DOHH2 (cell line): Measurements from ENCODE around the gene TRERF1.

Experiments
- H3F3A ChIP-seq: fragments of 200-600 bp; sonication (generic), shearing (Covaris generic); 2 replicates; pipeline ENCODE4 v1.6.0; 2016; ENCODE audit warnings: antibody characterized with exemption, mild to moderate bottlenecking; ENCODE audit not compliant: control insufficient read depth, insufficient read depth
- H3K27ac ChIP-seq: fragments of 200-600 bp; sonication (generic); 2 replicates; pipeline ENCODE4 v1.5.1; 2014; ENCODE audit warnings: low read depth, mild to moderate bottlenecking, low read length, moderate library complexity
- H3K27me3 ChIP-seq: fragments of 200-600 bp; sonication (generic); 2 replicates; pipeline ENCODE4 v1.6.1; 2014; ENCODE audit warnings: mild to moderate bottlenecking, low read length, mixed read lengths; ENCODE audit not compliant: control insufficient read depth
- H3K36me3 ChIP-seq: fragments of 200-600 bp; sonication (generic); 2 replicates; pipeline ENCODE4 v1.6.1; 2014; ENCODE audit warnings: mild to moderate bottlenecking, low read length, moderate library complexity, mixed read lengths; ENCODE audit not compliant: control insufficient read depth
- H3K4me1 ChIP-seq: fragments of 200-600 bp; sonication (generic); 2 replicates; pipeline ENCODE4 v1.6.1; 2014; ENCODE audit warnings: mild to moderate bottlenecking, low read length, mixed read lengths; ENCODE audit not compliant: control insufficient read depth
- H3K4me2 ChIP-seq: fragments of 200-600 bp; sonication (generic); 2 replicates; pipeline ENCODE4 v1.6.0; 2014; ENCODE audit warnings: mild to moderate bottlenecking, low read length, moderate library complexity
- H3K4me3 ChIP-seq: fragments of 200-600 bp; sonication (generic); 2 replicates; pipeline ENCODE4 v1.5.1; 2014; ENCODE audit warnings: mild to moderate bottlenecking, low read length, mixed read lengths
- H3K79me2 ChIP-seq: fragments of 200-600 bp; sonication (generic); 2 replicates; pipeline ENCODE4 v1.6.1; 2014; ENCODE audit warnings: mild to moderate bottlenecking, low read length, mixed read lengths; ENCODE audit not compliant: control insufficient read depth
- H3K9me2 ChIP-seq: fragments of 200-600 bp; sonication (generic); replicated peaks from 2 replicates; pipeline ENCODE4 v1.6.1; 2014; ENCODE audit warnings: mild to moderate bottlenecking, low read length, mixed read lengths; ENCODE audit not compliant: control insufficient read depth
- H3K9me3 ChIP-seq: fragments of 200-600 bp; sonication (generic); 2 replicates; pipeline ENCODE4 v1.6.1; 2014; ENCODE audit warnings: antibody characterized with exemption, low read length, mixed read lengths; ENCODE audit not compliant: control insufficient read depth, insufficient read depth
- H4K20me1 ChIP-seq: fragments of 200-600 bp; sonication (generic); 2 replicates; pipeline ENCODE4 v1.6.0; 2014; ENCODE audit warnings: low read depth, mild to moderate bottlenecking, antibody characterized with exemption, low read length, moderate library complexity; ENCODE audit not compliant: control insufficient read depth, insufficient read depth
- EZH2phosphoT487 ChIP-seq: fragments of 200-600 bp; sonication (generic); IDR thresholded peaks from 2 replicates; pipeline ENCODE4 v1.6.1; 2017; ENCODE audit warnings: borderline replicate concordance, mild to moderate bottlenecking, antibody characterized with exemption, low read length, moderate library complexity, mixed read lengths
- TF ChIP-seq, protein P1 (sequence below): fragments of 200-600 bp; sonication (generic); IDR thresholded peaks from one replicate; pipeline ENCODE4 v1.5.1; 2014; ENCODE audit warnings: antibody characterized with exemption, mild to moderate bottlenecking, low read depth, low read length; ENCODE audit not compliant: poor library complexity, severe bottlenecking

The TRERF1 gene

DNA sequence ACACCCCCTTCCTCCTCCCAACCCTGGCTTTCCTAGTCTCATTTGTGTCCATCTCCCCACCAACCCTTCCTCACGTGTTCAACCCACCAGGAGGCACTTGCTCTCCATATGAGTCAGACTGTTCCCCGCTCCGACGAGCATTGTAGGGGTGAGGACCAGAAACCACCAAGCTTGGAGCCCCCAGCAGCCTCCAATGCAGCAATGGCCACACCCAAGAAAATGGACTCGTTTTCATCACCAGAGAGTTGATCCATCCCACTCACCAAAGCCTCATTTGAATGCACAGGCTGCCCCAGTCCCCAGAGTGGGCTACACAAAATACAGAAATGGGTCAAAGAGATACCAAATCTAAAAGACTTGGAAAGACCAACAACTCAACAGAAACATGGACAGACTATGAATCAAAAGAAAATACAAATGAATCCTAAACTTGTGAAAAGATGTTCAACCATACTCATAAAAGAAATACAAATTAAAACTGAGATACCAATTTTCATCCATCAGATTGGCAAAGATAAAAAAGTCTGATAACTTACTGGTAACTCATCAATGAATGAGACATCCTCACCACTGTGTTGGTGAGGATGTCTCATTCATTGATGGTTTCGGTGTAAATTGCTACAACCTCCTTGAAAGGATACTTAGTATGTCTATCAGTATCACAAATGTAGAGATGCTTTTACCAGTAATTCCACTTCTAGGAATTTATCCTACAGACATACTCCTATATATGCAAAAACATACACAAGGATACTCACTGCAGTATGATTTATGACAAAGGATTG, 68.1 kb downstream of the TRERF1 start:
- no peaks in the 10 kb centered on the region for H3K27me3 ChIP-seq
- H3K4me1 ChIP-seq: peaks cover 5% of the 10 kb centered on the region
- no peaks in the 10 kb centered on the region for H3K9me3 ChIP-seq
- H3K36me3 ChIP-seq: peaks cover under 1% of the 10 kb centered on the region
- no peaks in the 10 kb centered on the region for H3F3A ChIP-seq
- no peak overlapping the region for H3K4me3 ChIP-seq
- no peak overlapping the region for H3K4me2 ChIP-seq
- H3K9me2 ChIP-seq: no peaks in the 10 kb centered on the region
- peaks cover 88% of the 10 kb centered on the region for H3K79me2 ChIP-seq
- no peak for TF ChIP-seq EZH2phosphoT487
- TF ChIP-seq, protein P1, sequence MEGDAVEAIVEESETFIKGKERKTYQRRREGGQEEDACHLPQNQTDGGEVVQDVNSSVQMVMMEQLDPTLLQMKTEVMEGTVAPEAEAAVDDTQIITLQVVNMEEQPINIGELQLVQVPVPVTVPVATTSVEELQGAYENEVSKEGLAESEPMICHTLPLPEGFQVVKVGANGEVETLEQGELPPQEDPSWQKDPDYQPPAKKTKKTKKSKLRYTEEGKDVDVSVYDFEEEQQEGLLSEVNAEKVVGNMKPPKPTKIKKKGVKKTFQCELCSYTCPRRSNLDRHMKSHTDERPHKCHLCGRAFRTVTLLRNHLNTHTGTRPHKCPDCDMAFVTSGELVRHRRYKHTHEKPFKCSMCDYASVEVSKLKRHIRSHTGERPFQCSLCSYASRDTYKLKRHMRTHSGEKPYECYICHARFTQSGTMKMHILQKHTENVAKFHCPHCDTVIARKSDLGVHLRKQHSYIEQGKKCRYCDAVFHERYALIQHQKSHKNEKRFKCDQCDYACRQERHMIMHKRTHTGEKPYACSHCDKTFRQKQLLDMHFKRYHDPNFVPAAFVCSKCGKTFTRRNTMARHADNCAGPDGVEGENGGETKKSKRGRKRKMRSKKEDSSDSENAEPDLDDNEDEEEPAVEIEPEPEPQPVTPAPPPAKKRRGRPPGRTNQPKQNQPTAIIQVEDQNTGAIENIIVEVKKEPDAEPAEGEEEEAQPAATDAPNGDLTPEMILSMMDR: no peak
- H3K27ac ChIP-seq: no peak overlapping the region
- peaks cover 4% of the 10 kb centered on the region; the same call in 1 of the 2 replicates for H4K20me1 ChIP-seq

DNA sequence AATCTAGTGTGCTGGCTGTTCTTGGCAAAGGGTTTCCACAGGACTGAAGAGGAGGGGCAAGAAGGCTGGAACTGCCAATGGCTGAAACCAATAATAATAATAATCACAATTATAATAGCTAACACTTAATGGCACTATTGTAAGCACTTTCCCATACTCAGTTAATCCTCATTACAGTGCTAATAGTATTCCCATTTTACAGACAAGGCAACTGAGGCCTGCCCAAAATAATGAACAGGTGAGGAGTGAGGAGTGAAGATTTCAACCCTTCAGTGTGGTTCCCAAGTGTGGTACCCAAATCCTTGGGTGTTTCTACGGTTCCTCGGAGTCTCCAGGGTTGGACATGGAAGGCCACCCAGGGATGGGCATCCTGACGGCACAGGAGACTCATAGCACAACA, 69.9 kb downstream of the TRERF1 start:
- Histone ChIP-seq H3K27ac (no peak overlapping the region), H3K4me2 (no peak overlapping the region), H3K4me1 (peaks cover 16% of the 10 kb centered on the region), H3K9me3 (no peaks in the 10 kb centered on the region), H3K4me3 (no peak overlapping the region), H3K79me2 (peaks cover 86% of the 10 kb centered on the region), H4K20me1 (peaks cover 3% of the 10 kb centered on the region; the same call in 1 of the 2 replicates), H3F3A (no peaks in the 10 kb centered on the region), H3K9me2 (no peaks in the 10 kb centered on the region), H3K36me3 (no peaks in the 10 kb centered on the region), H3K27me3 (no peaks in the 10 kb centered on the region)
- no peak for TF ChIP-seq EZH2phosphoT487
- TF ChIP-seq, protein P1: no peak

DNA sequence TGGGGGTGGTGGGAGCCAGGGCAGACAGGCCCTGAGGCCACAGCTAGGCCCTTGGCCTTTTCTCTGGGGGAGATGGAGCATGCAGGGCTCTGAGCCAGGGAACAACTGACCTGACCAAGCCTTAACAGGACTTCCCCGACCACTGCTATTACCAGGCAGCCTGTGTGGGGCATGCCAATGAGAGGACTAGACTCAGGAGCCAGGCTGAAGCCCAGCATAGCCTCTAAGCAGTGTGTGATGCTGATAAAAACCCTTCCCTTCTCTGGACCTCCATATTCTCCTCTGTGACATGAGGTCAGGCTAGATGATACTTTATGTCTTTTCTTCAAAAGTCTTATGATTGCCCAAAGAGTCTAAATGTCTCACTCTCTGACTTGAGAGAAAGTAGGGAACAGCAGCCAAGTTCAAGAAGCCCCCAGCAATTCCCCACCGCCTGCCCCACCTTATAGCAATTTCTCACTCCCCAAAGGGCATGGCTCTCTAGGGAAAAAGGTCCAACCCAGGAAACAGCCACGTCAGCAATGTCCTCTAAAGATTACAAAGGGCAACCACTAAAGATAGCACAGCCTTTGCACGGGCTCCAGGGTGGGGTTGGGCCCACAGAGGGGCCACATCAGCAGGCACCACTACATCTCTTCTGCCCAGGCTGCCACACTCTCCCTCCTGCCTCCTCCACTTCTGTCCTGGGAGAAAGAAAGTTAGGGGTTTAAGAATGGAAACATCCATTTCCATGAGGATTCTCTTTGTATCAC, 71.3 kb downstream of the TRERF1 start:
- Histone ChIP-seq H3K9me2 (no peaks in the 10 kb centered on the region), H3F3A (no peaks in the 10 kb centered on the region), H3K4me2 (no peak overlapping the region), H3K4me1 (peaks cover 30% of the 10 kb centered on the region), H3K79me2 (peaks cover 76% of the 10 kb centered on the region), H4K20me1 (peaks cover 3% of the 10 kb centered on the region; the same call in 1 of the 2 replicates), H3K9me3 (no peaks in the 10 kb centered on the region), H3K27ac (no peak overlapping the region), H3K27me3 (no peaks in the 10 kb centered on the region), H3K4me3 (no peak overlapping the region), H3K36me3 (no peaks in the 10 kb centered on the region)
- TF ChIP-seq, protein P1: no peak
- no peak for TF ChIP-seq EZH2phosphoT487
